Kidney epithelial cell (primary cell): ENCODE measurements around the gene PAEP. TPM values are rescaled to one million over a fixed set of nuclear protein-coding genes. Genes with fewer than 3 reads are reported as not detected.

Experiments
- DNase-seq: peaks from one replicate; pipeline ENCODE4 v3.0.0-alpha.2; 2010; ENCODE audit warnings: low read depth
- H3K27me3 ChIP-seq: 2 replicates; pipeline ENCODE4 v1.6.0; 2011; ENCODE audit warnings: low read length; ENCODE audit not compliant: control insufficient read depth, insufficient read depth
- H3K36me3 ChIP-seq: 2 replicates; pipeline ENCODE4 v1.5.1; 2011; ENCODE audit warnings: low read length; ENCODE audit not compliant: control insufficient read depth, insufficient read depth
- H3K4me3 ChIP-seq: 2 replicates; pipeline ENCODE4 v1.5.1; 2011; ENCODE audit warnings: low read depth, mild to moderate bottlenecking, control low read depth, low read length
- total RNA-seq: library from RNA; depleted of rRNA; stranded (reverse); fragments of >200 nt; gene quantifications from 2 replicates; pipeline ENCODE4 v1.2.3, GENCODE V29; 2015
- TF ChIP-seq, protein P1 (sequence below): IDR thresholded peaks from 2 replicates; pipeline ENCODE4 v1.5.1; 2011; ENCODE audit warnings: mild to moderate bottlenecking, moderate library complexity, low read length, control low read depth, inconsistent platforms; ENCODE audit not compliant: insufficient read depth, poor library complexity, severe bottlenecking

PAEP gene
- total RNA-seq, 1 donor from 2014 or later: not detected

DNA sequence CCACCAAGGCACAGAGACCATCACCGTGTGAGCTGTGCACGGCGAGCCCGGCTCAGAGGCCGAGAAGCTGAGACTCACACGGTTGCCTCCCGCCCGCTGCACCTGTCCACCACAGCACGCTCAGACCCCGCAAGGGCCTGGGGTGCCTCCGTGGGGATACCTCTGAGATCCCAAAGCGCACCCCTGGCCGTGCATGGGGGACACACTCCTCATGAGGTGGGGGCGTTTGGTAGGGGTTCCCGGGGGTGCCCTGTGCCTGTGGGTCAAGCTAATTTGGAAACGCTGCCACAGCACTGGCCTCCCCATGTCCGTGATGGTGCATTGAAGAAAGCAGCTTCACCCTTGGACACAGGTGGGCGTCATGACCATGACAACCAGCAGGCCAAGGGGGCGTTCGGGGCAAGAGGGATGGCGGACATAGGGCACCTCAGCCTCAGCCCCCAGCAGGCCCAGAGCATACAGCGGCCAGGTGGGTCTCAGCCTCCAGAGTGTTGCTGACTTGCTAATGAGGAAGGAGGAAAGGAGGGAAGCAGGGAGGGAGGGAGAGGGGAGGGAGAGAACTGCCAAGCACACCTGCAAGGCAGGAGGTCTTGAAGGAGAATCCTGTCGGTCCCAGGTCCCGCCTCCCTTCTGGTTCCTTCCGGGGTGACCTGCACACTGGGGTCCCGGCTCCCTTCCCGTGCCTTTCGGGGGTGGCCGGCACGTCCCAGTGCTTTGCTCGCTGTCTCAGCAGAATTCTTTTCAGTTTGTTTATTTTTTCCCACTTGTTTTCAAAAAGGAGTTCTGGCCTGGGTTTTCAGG lies 43.1 kb downstream of the PAEP start:
- Histone ChIP-seq H3K36me3 (no peaks in the 10 kb centered on the region), H3K27me3 (peaks cover 7% of the 10 kb centered on the region), H3K4me3 (no peak overlapping the region)
- TF ChIP-seq, protein P1, sequence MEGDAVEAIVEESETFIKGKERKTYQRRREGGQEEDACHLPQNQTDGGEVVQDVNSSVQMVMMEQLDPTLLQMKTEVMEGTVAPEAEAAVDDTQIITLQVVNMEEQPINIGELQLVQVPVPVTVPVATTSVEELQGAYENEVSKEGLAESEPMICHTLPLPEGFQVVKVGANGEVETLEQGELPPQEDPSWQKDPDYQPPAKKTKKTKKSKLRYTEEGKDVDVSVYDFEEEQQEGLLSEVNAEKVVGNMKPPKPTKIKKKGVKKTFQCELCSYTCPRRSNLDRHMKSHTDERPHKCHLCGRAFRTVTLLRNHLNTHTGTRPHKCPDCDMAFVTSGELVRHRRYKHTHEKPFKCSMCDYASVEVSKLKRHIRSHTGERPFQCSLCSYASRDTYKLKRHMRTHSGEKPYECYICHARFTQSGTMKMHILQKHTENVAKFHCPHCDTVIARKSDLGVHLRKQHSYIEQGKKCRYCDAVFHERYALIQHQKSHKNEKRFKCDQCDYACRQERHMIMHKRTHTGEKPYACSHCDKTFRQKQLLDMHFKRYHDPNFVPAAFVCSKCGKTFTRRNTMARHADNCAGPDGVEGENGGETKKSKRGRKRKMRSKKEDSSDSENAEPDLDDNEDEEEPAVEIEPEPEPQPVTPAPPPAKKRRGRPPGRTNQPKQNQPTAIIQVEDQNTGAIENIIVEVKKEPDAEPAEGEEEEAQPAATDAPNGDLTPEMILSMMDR: no peak
- no peak for DNase-seq

DNA sequence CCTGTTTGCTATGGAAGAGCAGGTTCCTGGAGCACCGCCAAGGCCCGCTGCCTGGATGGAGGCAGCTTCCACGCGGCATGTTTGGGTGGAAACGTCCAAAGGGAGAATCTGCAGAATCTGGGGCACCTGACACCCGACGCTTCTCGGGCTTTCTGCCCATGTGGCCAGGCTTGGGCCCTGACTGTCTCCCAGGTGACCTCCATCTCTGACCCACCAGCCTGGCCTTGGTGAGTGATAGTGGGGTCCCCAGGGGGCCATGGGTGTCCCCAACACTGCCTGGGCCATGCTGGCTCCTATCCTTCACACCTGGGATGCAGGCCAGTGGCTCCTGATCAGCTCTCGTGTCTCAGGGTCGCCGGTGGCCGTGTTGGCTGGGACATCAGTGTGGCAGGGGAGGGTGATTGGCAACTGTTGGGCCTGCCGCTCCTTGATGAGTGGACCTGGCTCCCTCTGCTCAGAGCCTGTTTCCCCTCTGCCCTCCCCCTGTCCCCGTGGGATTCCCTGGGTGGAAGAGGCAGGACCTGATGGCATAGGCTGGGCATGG lies 43.8 kb downstream of the PAEP start:
- no peak for DNase-seq
- Histone ChIP-seq H3K36me3 (no peaks in the 10 kb centered on the region), H3K4me3 (no peak overlapping the region), H3K27me3 (peaks cover 7% of the 10 kb centered on the region)
- TF ChIP-seq, protein P1: no peak

DNA sequence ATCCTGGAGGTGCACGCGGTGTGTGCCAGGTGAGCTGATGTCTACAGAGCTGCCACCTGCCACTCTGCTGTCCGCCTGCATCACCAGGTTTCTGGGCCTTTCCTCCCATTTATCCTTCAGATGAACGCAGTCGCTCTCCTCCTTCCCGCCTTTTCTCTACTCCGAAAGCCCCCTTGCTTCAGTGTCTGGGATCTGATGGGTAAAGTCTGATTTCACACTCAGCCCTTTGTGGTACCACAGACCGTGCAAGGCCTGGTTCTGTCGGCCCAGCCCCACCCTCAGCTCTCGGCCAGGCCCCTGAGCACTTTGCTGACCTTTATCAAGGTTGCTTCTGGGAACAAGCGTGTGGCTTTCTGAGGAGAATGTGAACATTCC lies 45.3 kb downstream of the PAEP start:
- TF ChIP-seq, protein P1: no peak
- Histone ChIP-seq H3K36me3 (no peaks in the 10 kb centered on the region), H3K27me3 (peaks cover 7% of the 10 kb centered on the region), H3K4me3 (no peak overlapping the region)
- no peak for DNase-seq

DNA sequence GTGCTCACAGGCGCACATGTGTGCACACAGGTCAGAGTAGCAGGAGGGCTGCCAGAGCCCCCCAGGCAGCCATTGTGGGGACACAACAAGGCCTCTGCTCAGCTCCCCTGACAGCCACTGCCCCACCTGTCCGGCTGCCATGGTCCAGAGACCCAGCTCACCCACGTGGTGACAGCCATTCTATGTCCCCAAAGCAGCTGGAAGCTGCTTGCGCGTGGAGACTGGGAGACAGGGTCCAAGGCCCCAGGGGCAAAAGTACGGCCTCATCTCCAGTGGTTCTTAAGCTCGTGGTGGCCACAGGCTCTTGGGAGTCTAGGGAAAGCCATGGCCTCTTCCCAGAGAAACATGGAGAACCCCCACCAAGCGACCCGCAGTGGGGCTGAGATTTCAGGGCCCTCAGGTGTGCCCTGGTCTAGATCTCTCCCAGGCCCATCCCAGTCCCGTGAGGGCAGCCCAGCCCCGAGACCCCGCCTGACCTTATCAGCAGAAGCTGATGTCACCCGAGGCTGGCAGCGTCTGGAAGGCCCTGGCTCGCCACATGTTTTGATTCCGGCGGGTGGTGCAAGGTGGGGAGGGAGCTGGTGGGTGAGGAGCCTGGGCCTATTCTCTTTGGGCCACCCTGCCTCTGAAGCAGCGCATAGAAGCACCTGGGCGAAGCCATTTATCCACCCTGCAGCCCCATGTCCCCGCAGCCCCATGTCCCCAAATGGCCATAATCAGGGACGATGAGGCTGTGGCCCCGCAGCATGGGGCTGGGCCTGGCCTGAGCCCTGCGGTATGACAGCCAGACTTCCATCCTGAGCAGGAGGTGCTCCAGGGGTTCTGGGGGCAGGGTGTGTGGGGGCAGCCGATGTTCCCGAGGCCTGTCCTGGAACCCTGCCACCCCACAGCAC lies 46.1 kb downstream of the PAEP start:
- TF ChIP-seq, protein P1: no peak
- Histone ChIP-seq H3K36me3 (no peaks in the 10 kb centered on the region), H3K27me3 (peaks cover 7% of the 10 kb centered on the region), H3K4me3 (no peak overlapping the region)
- DNase-seq: no peak

DNA sequence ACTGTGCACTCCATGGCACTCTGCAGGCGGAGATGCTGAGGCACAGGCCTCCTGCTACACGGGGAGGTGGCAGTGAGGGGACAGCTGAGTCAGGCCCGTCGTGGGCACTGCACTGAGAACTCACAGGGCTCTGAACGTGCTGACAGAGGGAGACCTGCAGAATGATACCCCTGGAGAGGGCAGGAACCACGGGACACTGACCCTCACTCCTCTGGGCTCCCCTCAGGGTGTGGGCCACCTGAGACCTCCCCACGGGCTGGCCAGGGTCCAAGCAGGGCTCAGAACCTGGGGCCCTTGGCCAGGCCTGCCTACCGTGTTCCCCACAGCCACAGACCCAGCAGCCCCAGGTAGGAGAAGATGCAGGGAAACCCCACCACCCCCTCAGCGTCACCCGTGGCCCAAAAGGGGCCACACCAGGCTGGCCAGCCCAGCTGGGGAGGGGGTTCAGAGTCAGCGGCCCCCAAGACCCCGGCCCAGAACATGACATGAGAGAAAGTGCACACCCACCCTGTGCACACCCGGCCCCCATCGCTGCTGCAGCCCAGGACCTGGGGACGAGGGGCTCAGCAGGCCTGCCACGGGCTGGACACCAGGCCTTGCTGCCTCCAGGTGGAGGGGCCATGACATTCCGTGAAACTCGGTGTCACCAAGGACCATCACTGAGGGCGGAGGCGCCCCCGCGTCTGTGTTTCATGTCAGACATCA lies 46.9 kb downstream of the PAEP start:
- no peak for DNase-seq
- Histone ChIP-seq H3K4me3 (no peak overlapping the region), H3K27me3 (peaks cover 7% of the 10 kb centered on the region), H3K36me3 (no peaks in the 10 kb centered on the region)
- TF ChIP-seq, protein P1: no peak
